Ovary (tissue), 9 donors: ENCODE results near the gene AUTS2. TPM values are rescaled to one million over a fixed set of nuclear protein-coding genes. Genes with fewer than 3 reads are reported as not detected.

Source experiments
- DNase-seq, 5 donors: peaks; one replicate each; pipeline ENCODE4 v3.0.0-alpha.2; 2019 to 2020
- H3K27ac ChIP-seq, 2 donors: fragments of 200-600 bp; one replicate each; pipeline versions ENCODE4 v1.5.1 to v1.8.0; 2019 to 2022
- H3K27me3 ChIP-seq: fragments of 200-600 bp; one replicate; pipeline ENCODE4 v1.8.0; 2022
- H3K36me3 ChIP-seq: fragments of 200-600 bp; sonication (generic); one replicate; pipeline ENCODE4 v1.5.1; 2019
- H3K4me1 ChIP-seq: one replicate; pipeline ENCODE4 v1.8.1; 2013; ENCODE audit warnings: mild to moderate bottlenecking, moderate library complexity; ENCODE audit not compliant: insufficient read depth
- H3K4me3 ChIP-seq: fragments of 200-600 bp; sonication (generic); one replicate; pipeline ENCODE4 v1.5.1; 2017
- H3K9me3 ChIP-seq, 2 donors: fragments of 200-600 bp in 1 of 2; sonication (generic) in 1 of 2; one replicate each; pipeline versions ENCODE4 v1.5.1 to v1.8.1; 2013 to 2019; ENCODE audit warnings: mild to moderate bottlenecking in 1 of 2, moderate library complexity in 1 of 2
- EP300 ChIP-seq: sonication (generic); formaldehyde crosslinking; IDR thresholded peaks from one replicate; pipeline ENCODE4 v1.6.1; 2017; ENCODE audit warnings: antibody characterized with exemption
- POLR2A ChIP-seq: fragments of 450-650 bp; IDR thresholded peaks from one replicate; pipeline ENCODE4 v1.6.1; 2017; ENCODE audit warnings: antibody characterized with exemption, mild to moderate bottlenecking, moderate library complexity
- WGBS, 3 donors: extraction: QIAGEN DNeasy Blood & Tissue Kit in 1 of 3; methylation state at CpG; one replicate each; pipeline versions ENCODE4 v1.1.5 to v1.1.7; 2013 to 2017; 5-methylcytosine and 5-hydroxymethylcytosine counted together
- intact Hi-C, 4 donors: fragments of 100-400 bp; cut with DNase I; formaldehyde crosslinking; loops; one replicate each; pipeline versions ENCODE4 v1.11.0 to v1.15.1; 2022 to 2023
- polyA plus RNA-seq, 2 donors: library from polyadenylated mRNA; stranded (reverse); fragments of 200-250 nt in 1 of 2; fragments of 350-450 nt in 1 of 2; fragmentation: Illumina TruSeq in 1 of 2; extraction: RNeasy Lipid Tissue Mini Kit (QIAGEN cat#74804) in 1 of 2; gene quantifications; one replicate each; pipeline ENCODE4 v1.2.3, GENCODE V29; 2013 to 2014
- total RNA-seq, 7 donors: library from RNA; depleted of rRNA in 2 of 7; stranded (reverse); fragments of >200 nt in 2 of 7; fragmentation: NEBNext Ultra II Directional in 3 of 7; extraction: Animal tissue kit (Norgen Biotek cat#: 25700) in 3 of 7; gene quantifications; one replicate each; pipeline versions ENCODE4 v1.1.0 to v1.2.4, GENCODE V29; 2016 to 2023
- TF ChIP-seq, protein P1 (sequence below), 3 donors: fragments of 450-650 bp in 2 of 3; fragments of 200-600 bp in 1 of 3; IDR thresholded peaks; one replicate each; pipeline versions ENCODE4 v1.5.1 to v1.8.0; 2016 to 2022; ENCODE audit warnings: antibody characterized with exemption in 3 of 3, mild to moderate bottlenecking in 1 of 3
- donor health status: DM: no; HTN: no; CAD: no; lungs with moderate emphysema.
- donor health status: DM: no; HTN: no; CAD: no.
- donor health status: Bipolar disorder and iron deficiency.
- donor health status: DM: yes; HTN: yes; CAD: no.
- donor health status: DM: no; HTN: no; CAD: no.
- donor health status: DM: yes; HTN: yes; CAD: no.

Gene AUTS2
- total and polyA plus RNA-seq, 9 donors, result 18.3 to 60.9 (median 44.9) TPM

DNA sequence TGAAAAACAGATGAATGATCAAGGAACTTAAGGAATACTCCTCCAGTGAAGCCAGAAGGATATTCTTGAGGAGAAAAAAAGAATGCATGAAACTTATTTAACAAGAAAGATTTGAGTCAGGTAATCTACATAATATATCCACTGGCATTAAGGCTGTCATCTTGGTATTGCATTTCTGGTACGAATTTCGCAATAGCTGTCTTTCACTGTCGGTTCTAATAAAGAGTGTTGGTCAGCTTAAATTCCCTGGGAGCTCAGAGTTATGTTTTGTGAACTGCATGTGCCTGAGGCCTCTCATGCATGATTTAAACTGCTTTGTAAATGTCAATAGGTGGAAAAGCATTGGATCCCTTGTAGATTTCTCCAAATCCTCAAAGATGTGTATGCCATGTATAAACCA, 968.4 kb downstream of the AUTS2 start:
- Histone ChIP-seq H3K9me3 (no peaks in the 10 kb centered on the region), H3K4me1 (peaks cover 8% of the 10 kb centered on the region), H3K27me3 (no peaks in the 10 kb centered on the region), H3K4me3 (no peak overlapping the region), H3K27ac (no peak overlapping the region), H3K36me3 (no peaks in the 10 kb centered on the region)
- intact Hi-C loops, result no loop called here
- TF ChIP-seq, protein P1, sequence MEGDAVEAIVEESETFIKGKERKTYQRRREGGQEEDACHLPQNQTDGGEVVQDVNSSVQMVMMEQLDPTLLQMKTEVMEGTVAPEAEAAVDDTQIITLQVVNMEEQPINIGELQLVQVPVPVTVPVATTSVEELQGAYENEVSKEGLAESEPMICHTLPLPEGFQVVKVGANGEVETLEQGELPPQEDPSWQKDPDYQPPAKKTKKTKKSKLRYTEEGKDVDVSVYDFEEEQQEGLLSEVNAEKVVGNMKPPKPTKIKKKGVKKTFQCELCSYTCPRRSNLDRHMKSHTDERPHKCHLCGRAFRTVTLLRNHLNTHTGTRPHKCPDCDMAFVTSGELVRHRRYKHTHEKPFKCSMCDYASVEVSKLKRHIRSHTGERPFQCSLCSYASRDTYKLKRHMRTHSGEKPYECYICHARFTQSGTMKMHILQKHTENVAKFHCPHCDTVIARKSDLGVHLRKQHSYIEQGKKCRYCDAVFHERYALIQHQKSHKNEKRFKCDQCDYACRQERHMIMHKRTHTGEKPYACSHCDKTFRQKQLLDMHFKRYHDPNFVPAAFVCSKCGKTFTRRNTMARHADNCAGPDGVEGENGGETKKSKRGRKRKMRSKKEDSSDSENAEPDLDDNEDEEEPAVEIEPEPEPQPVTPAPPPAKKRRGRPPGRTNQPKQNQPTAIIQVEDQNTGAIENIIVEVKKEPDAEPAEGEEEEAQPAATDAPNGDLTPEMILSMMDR (IDR thresholded peaks at IDR 0.05), result no peak
- TF ChIP-seq POLR2A (no peak), EP300 (no peak)
- DNase-seq, result no peak
- 81 to 88% (median 86%) methylated on average over 3 of the region's 3 CpGs for WGBS, 3 donors

DNA sequence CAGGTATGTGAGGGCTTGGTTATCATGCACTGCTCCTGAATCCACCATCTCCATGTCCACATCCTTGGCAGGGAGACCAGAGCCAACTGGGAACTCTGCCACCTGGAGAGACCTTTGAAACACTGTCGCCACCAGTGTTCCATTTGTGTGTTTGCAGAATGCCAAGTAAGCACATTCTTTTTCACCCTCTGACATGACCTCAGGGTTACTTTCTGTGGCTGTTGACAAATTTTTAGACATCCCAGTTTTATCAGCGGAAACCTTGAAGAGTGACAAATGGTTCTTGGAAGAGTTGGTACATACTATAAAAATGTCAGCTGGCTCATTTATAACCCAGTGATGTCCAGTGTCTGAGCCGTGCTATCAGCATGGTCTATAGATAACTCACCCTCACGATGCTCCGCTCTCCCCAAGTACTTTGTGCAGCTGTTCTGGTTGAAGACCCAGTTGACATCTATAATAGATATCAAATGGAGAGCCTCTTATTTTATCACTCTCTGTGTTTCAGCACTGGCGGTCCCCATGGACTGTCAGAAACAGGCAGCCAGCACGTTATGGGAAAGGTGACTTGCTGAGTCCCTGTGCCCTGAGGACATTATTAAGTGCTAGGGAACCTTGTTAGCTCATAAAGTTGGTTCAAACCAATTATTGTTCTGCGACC, 970.5 kb downstream of the AUTS2 start:
- H3K4me3 ChIP-seq, result no peak overlapping the region
- no peaks in the 10 kb centered on the region for H3K9me3 ChIP-seq
- no peak overlapping the region for H3K27ac ChIP-seq
- no peak for DNase-seq
- no peaks in the 10 kb centered on the region for H3K36me3 ChIP-seq
- TF ChIP-seq EP300 (no peak), POLR2A (no peak)
- TF ChIP-seq, protein P1 (IDR thresholded peaks at IDR 0.05), result no peak
- H3K27me3 ChIP-seq, result no peaks in the 10 kb centered on the region
- WGBS, 3 donors, result 70 to 80% (median 75%) methylated on average over 8 of the region's 8 CpGs
- H3K4me1 ChIP-seq, result peaks cover 8% of the 10 kb centered on the region
- intact Hi-C loops, result no loop called here

DNA sequence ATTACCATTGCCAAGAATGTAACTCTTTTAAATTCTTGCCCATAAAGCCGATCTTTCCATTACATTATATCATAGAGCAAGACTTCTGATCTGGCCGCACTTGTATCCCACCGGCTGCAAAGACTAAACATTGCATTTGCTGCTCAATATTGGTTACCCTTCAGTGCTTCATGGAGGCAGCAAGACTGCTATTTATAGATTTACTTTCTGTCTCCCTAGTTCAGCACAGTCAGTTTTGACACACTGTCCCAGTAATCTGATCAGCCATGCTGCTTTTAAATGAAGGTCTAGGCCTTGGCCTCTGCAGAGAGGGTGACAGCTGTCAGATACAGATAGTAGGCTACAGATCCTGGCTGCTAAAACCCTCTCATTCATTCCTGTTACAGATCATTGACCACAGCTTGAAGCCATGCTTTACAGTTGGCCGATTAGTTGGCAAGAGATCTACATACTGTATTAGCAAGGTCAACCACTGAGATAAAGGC, 971.1 kb downstream of the AUTS2 start:
- WGBS, 3 donors, result 28 to 59% (median 35%) methylated on average over 4 of the region's 4 CpGs
- Histone ChIP-seq H3K27ac (no peak overlapping the region), H3K36me3 (no peaks in the 10 kb centered on the region), H3K9me3 (no peaks in the 10 kb centered on the region), H3K4me3 (no peak overlapping the region), H3K4me1 (peaks cover 8% of the 10 kb centered on the region), H3K27me3 (no peaks in the 10 kb centered on the region)
- no peak for DNase-seq
- intact Hi-C loops, result no loop called here
- TF ChIP-seq EP300 (no peak), POLR2A (no peak)
- TF ChIP-seq, protein P1 (IDR thresholded peaks at IDR 0.05), result no peak

DNA sequence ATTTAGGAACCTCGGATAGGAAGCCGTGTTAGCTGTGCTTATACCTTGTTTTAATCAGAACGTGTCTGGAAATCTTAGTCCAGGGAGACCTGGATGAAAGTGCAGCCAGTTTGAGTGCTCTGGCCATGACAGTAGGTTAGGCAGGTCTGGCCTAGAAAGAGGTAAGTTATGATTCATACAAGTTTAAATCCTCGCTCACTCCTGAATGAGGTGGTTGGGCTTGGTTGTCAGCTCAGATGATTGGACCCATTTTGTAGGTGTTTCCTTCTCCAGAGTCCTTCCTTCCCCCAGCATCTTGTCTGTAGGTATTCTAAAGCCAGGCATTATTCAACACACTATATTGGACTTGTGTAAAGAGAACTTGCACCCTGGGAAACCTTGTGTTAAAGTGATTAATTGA, 971.8 kb downstream of the AUTS2 start:
- 50 to 78% (median 62%) methylated on average over 4 of the region's 4 CpGs for WGBS, 3 donors
- intact Hi-C loops, result no loop called here
- no peak overlapping the region for H3K27ac ChIP-seq
- peaks cover 8% of the 10 kb centered on the region for H3K4me1 ChIP-seq
- DNase-seq, result no peak
- H3K9me3 ChIP-seq, result no peaks in the 10 kb centered on the region
- H3K27me3 ChIP-seq, result no peaks in the 10 kb centered on the region
- TF ChIP-seq, protein P1 (IDR thresholded peaks at IDR 0.05), result no peak
- no peak for TF ChIP-seq EP300
- no peak for TF ChIP-seq POLR2A
- H3K4me3 ChIP-seq, result no peak overlapping the region
- H3K36me3 ChIP-seq, result no peaks in the 10 kb centered on the region
